ENCODE data around the gene TMTC2. TPM values are rescaled to one million over a fixed set of nuclear protein-coding genes. Genes with fewer than 3 reads are reported as not detected.

The TMTC2 gene
- total RNA-seq, 4 donors from 2014 or later: 19.5 to 35.8 (median 22.9) TPM

DNA sequence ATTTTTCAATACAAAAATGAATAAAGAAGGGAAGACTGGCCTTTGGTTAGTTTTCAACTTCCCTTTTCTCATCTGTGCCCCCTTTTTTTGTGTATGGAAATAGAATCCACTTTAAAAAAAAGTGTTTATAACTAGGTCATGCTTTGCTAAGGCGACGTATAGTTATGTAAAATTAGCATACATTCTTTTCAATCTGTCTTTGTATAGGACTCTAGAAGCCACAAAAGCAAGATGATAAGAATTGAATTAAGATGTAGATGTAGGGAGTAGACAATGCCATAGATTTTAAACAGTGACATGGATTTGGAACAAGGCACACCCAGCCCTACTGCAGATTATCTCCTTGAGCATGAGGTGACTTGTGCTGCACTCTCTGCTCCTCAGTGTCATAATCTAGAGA lies 354.3 kb downstream of the TMTC2 start:
- Histone ChIP-seq H3K27me3 (no peaks in the 10 kb centered on the region), H3K4me3 (no peak overlapping the region), H3K9me3 (no peaks in the 10 kb centered on the region), H3K27ac (no peak overlapping the region), H3K4me1 (no peaks in the 10 kb centered on the region), H3K36me3 (no peaks in the 10 kb centered on the region)
- DNase-seq (ENCODE audit: low spot score in 2 of 2): no peak
- TF ChIP-seq POLR2A (IDR thresholded peaks at IDR 0.05): no peak
- TF ChIP-seq EP300 (IDR thresholded peaks at IDR 0.05): no peak
- TF ChIP-seq CTCF (IDR thresholded peaks at IDR 0.05): no peak
- 92 to 94% methylated on average over 2 of the region's 2 CpGs for WGBS, 2 donors

- H3K27ac ChIP-seq: no peak overlapping the region
- DNase-seq (ENCODE audit: low spot score in 2 of 2): no peak
Observed at GRCh38 chr12:83042441-83043200, 355.9 kb downstream of the TMTC2 start.

DNA sequence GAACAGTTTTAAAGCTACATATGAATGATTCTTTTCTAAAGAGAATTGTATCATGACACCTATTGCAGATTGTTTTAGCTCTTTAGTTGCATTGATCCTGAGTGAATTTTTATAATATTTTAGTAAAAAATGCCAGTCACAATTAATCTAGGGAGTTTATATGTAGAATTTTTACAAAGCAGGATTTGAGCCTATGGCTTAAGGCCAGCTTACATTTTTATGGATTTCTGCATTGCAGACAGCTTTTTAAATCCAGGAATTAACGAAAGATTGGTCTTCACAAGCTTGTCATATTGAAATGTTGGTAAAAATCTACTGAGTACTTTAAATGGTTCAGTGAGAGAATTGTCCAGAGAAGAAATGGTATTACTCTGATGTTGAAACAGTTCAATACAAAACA lies 358.0 kb downstream of the TMTC2 start:
- TF ChIP-seq EP300 (IDR thresholded peaks at IDR 0.05) (no peak), CTCF (IDR thresholded peaks at IDR 0.05) (no peak), POLR2A (IDR thresholded peaks at IDR 0.05) (no peak)
- Histone ChIP-seq H3K4me3 (no peak overlapping the region), H3K4me1 (no peaks in the 10 kb centered on the region), H3K36me3 (no peaks in the 10 kb centered on the region), H3K9me3 (no peaks in the 10 kb centered on the region), H3K27ac (no peak overlapping the region), H3K27me3 (no peaks in the 10 kb centered on the region)
- DNase-seq (ENCODE audit: low spot score in 2 of 2): no peak
- WGBS, 2 donors: 61 to 66% methylated on average over 1 of the region's 1 CpG

More at GRCh38 chr12:83042441-83043200, 355.9 kb downstream of the TMTC2 start:
- H3K36me3 ChIP-seq: no peaks in the 10 kb centered on the region
- no peaks in the 10 kb centered on the region for H3K9me3 ChIP-seq
- TF ChIP-seq POLR2A (IDR thresholded peaks at IDR 0.05): no peak
- TF ChIP-seq CTCF (IDR thresholded peaks at IDR 0.05): no peak
- TF ChIP-seq EP300 (IDR thresholded peaks at IDR 0.05): no peak
- WGBS, 2 donors: 48 to 54% methylated on average over 9 of the region's 9 CpGs
- no peak overlapping the region for H3K4me3 ChIP-seq
- no peaks in the 10 kb centered on the region for H3K27me3 ChIP-seq
- H3K4me1 ChIP-seq: no peaks in the 10 kb centered on the region

GRCh38 chr12:83046019-83046418 lies 359.3 kb downstream of the TMTC2 start:
- TF ChIP-seq EP300 (IDR thresholded peaks at IDR 0.05): no peak
- TF ChIP-seq POLR2A (IDR thresholded peaks at IDR 0.05): no peak
- TF ChIP-seq CTCF (IDR thresholded peaks at IDR 0.05): no peak
- H3K27me3 ChIP-seq: no peaks in the 10 kb centered on the region
- H3K4me3 ChIP-seq: no peak overlapping the region
- 77 to 81% methylated on average over 5 of the region's 5 CpGs for WGBS, 2 donors
- H3K36me3 ChIP-seq: no peaks in the 10 kb centered on the region
- no peaks in the 10 kb centered on the region for H3K9me3 ChIP-seq
- no peaks in the 10 kb centered on the region for H3K4me1 ChIP-seq
- DNase-seq (ENCODE audit: low spot score in 2 of 2): no peak
- H3K27ac ChIP-seq: no peak overlapping the region

GRCh38 chr12:83049306-83049705 lies 362.6 kb downstream of the TMTC2 start:
- no peaks in the 10 kb centered on the region for H3K4me1 ChIP-seq
- TF ChIP-seq EP300 (IDR thresholded peaks at IDR 0.05) (no peak), CTCF (IDR thresholded peaks at IDR 0.05) (no peak), POLR2A (IDR thresholded peaks at IDR 0.05) (no peak)
- H3K4me3 ChIP-seq: no peak overlapping the region
- H3K9me3 ChIP-seq: no peaks in the 10 kb centered on the region
- no peaks in the 10 kb centered on the region for H3K36me3 ChIP-seq
- DNase-seq (ENCODE audit: low spot score in 2 of 2): no peak
- H3K27me3 ChIP-seq: no peaks in the 10 kb centered on the region
- WGBS, 2 donors: 97% methylated on average over 5 of the region's 5 CpGs
- no peak overlapping the region for H3K27ac ChIP-seq

All from tibial nerve (tissue), 4 donors.